ENCODE data around the gene GRID2IP.

Gene GRID2IP

GRCh38 chr7:6576024-6576866, 25.0 kb upstream of the GRID2IP start:
- ATAC-seq (replicated peaks; ENCODE audit: extremely low read depth, poor library complexity, severe bottlenecking) (no peak), DNase-seq (ENCODE audit: low spot score in 2 of 2) (no peak)
- H3K36me3 Mint-ChIP-seq (ENCODE audit: insufficient read depth): peaks cover 14% of the 10 kb centered on the region
- H3K27ac Mint-ChIP-seq (ENCODE audit: low read depth): no peak overlapping the region
- H3K4me1 Mint-ChIP-seq: peaks cover 15% of the 10 kb centered on the region
- no peaks in the 10 kb centered on the region for H3K9me3 Mint-ChIP-seq
- H3K4me3 Mint-ChIP-seq: peak overlapping the region; percentile 87
- peaks cover 10% of the 10 kb centered on the region for H3K27me3 Mint-ChIP-seq

GRCh38 chr7:6575281-6576023, 24.2 kb upstream of the GRID2IP start:
- Mint-ChIP-seq H3K9me3 (no peaks in the 10 kb centered on the region), H3K27ac (ENCODE audit: low read depth) (no peak overlapping the region), H3K4me1 (peaks cover 15% of the 10 kb centered on the region), H3K4me3 (peak overlapping the region; percentile 87), H3K36me3 (ENCODE audit: insufficient read depth) (peaks cover 11% of the 10 kb centered on the region), H3K27me3 (peaks cover 10% of the 10 kb centered on the region)
- DNase-seq (ENCODE audit: low spot score in 2 of 2): no peak
- ATAC-seq (replicated peaks; ENCODE audit: extremely low read depth, poor library complexity, severe bottlenecking): no peak

- DNase-seq (ENCODE audit: low spot score in 2 of 2): no peak
- ATAC-seq (replicated peaks; ENCODE audit: extremely low read depth, poor library complexity, severe bottlenecking): no peak
- Mint-ChIP-seq H3K9me3 (no peaks in the 10 kb centered on the region), H3K36me3 (ENCODE audit: insufficient read depth) (peaks cover 4% of the 10 kb centered on the region), H3K27ac (ENCODE audit: low read depth) (no peak overlapping the region), H3K27me3 (peaks cover 24% of the 10 kb centered on the region), H3K4me3 (no peak overlapping the region), H3K4me1 (no peaks in the 10 kb centered on the region)
Measured at GRCh38 chr7:6571160-6571779, 20.0 kb upstream of the GRID2IP start.

- Mint-ChIP-seq H3K27ac (ENCODE audit: low read depth) (no peak overlapping the region), H3K4me3 (no peak overlapping the region), H3K27me3 (peaks cover 28% of the 10 kb centered on the region), H3K9me3 (no peaks in the 10 kb centered on the region), H3K4me1 (no peaks in the 10 kb centered on the region), H3K36me3 (ENCODE audit: insufficient read depth) (peaks cover under 1% of the 10 kb centered on the region)
- ATAC-seq (replicated peaks; ENCODE audit: extremely low read depth, poor library complexity, severe bottlenecking) (no peak), DNase-seq (ENCODE audit: low spot score in 2 of 2) (no peak)
Measured at GRCh38 chr7:6567886-6568285, 16.6 kb upstream of the GRID2IP start.

- DNase-seq (ENCODE audit: low spot score in 2 of 2): no peak
- no peaks in the 10 kb centered on the region for H3K36me3 Mint-ChIP-seq (ENCODE audit: insufficient read depth)
- H3K4me1 Mint-ChIP-seq: no peaks in the 10 kb centered on the region
- H3K27me3 Mint-ChIP-seq: peaks cover 20% of the 10 kb centered on the region
- H3K27ac Mint-ChIP-seq (ENCODE audit: low read depth): peak overlapping the region; percentile 69
- H3K4me3 Mint-ChIP-seq: no peak overlapping the region
- ATAC-seq (replicated peaks; ENCODE audit: extremely low read depth, poor library complexity, severe bottlenecking): no peak
- no peaks in the 10 kb centered on the region for H3K9me3 Mint-ChIP-seq
Measured at GRCh38 chr7:6565655-6566054, 14.4 kb upstream of the GRID2IP start.

- H3K27ac Mint-ChIP-seq (ENCODE audit: low read depth): no peak overlapping the region
- ATAC-seq (replicated peaks; ENCODE audit: extremely low read depth, poor library complexity, severe bottlenecking) (no peak), DNase-seq (ENCODE audit: low spot score in 2 of 2) (no peak)
- H3K4me1 Mint-ChIP-seq: no peaks in the 10 kb centered on the region
- H3K4me3 Mint-ChIP-seq: no peak overlapping the region
- H3K9me3 Mint-ChIP-seq: no peaks in the 10 kb centered on the region
- H3K27me3 Mint-ChIP-seq: peaks cover 29% of the 10 kb centered on the region
- peaks cover 2% of the 10 kb centered on the region for H3K36me3 Mint-ChIP-seq (ENCODE audit: insufficient read depth)
Measured at GRCh38 chr7:6563936-6564770, 12.9 kb upstream of the GRID2IP start.

GRCh38 chr7:6562106-6562505, 10.8 kb upstream of the GRID2IP start:
- Mint-ChIP-seq H3K36me3 (ENCODE audit: insufficient read depth) (peaks cover 4% of the 10 kb centered on the region), H3K4me1 (no peaks in the 10 kb centered on the region), H3K27me3 (peaks cover 22% of the 10 kb centered on the region), H3K9me3 (no peaks in the 10 kb centered on the region), H3K27ac (ENCODE audit: low read depth) (no peak overlapping the region), H3K4me3 (no peak overlapping the region)
- no peak for DNase-seq (ENCODE audit: low spot score in 2 of 2)
- ATAC-seq (replicated peaks; ENCODE audit: extremely low read depth, poor library complexity, severe bottlenecking): no peak

- Mint-ChIP-seq H3K27ac (ENCODE audit: low read depth) (no peak overlapping the region), H3K4me3 (no peak overlapping the region)
- ATAC-seq (replicated peaks; ENCODE audit: extremely low read depth, poor library complexity, severe bottlenecking): no peak
Measured at GRCh38 chr7:6559896-6560295, 8.6 kb upstream of the GRID2IP start.

GRCh38 chr7:6558837-6559236, 7.6 kb upstream of the GRID2IP start:
- Mint-ChIP-seq H3K9me3 (no peaks in the 10 kb centered on the region), H3K27ac (ENCODE audit: low read depth) (no peak overlapping the region), H3K4me1 (peaks cover 4% of the 10 kb centered on the region), H3K36me3 (ENCODE audit: insufficient read depth) (peaks cover 4% of the 10 kb centered on the region), H3K27me3 (peaks cover 9% of the 10 kb centered on the region), H3K4me3 (no peak overlapping the region)
- no peak for ATAC-seq (replicated peaks; ENCODE audit: extremely low read depth, poor library complexity, severe bottlenecking)
- DNase-seq (ENCODE audit: low spot score in 2 of 2): no peak

More at GRCh38 chr7:6559896-6560295, 8.6 kb upstream of the GRID2IP start:
- Mint-ChIP-seq H3K9me3 (no peaks in the 10 kb centered on the region), H3K4me1 (peaks cover 2% of the 10 kb centered on the region), H3K36me3 (ENCODE audit: insufficient read depth) (peaks cover 4% of the 10 kb centered on the region), H3K27me3 (peaks cover 9% of the 10 kb centered on the region)
- no peak for DNase-seq (ENCODE audit: low spot score in 2 of 2)

- Mint-ChIP-seq H3K9me3 (no peaks in the 10 kb centered on the region), H3K27me3 (peaks cover 9% of the 10 kb centered on the region), H3K27ac (ENCODE audit: low read depth) (no peak overlapping the region), H3K4me3 (no peak overlapping the region), H3K36me3 (ENCODE audit: insufficient read depth) (peaks cover 4% of the 10 kb centered on the region), H3K4me1 (peaks cover 4% of the 10 kb centered on the region)
- ATAC-seq (replicated peaks; ENCODE audit: extremely low read depth, poor library complexity, severe bottlenecking) (no peak), DNase-seq (ENCODE audit: low spot score in 2 of 2) (no peak)
Measured at GRCh38 chr7:6556196-6556595, 4.9 kb upstream of the GRID2IP start.

GRCh38 chr7:6554848-6555247, 3.6 kb upstream of the GRID2IP start:
- DNase-seq (ENCODE audit: low spot score in 2 of 2): no peak
- no peak overlapping the region for H3K4me3 Mint-ChIP-seq
- peak overlapping the region; percentile 32 for H3K27ac Mint-ChIP-seq (ENCODE audit: low read depth)
- H3K36me3 Mint-ChIP-seq (ENCODE audit: insufficient read depth): peaks cover 2% of the 10 kb centered on the region
- ATAC-seq (replicated peaks; ENCODE audit: extremely low read depth, poor library complexity, severe bottlenecking): no peak
- H3K27me3 Mint-ChIP-seq: peaks cover 5% of the 10 kb centered on the region
- H3K4me1 Mint-ChIP-seq: peaks cover 4% of the 10 kb centered on the region
- H3K9me3 Mint-ChIP-seq: no peaks in the 10 kb centered on the region

GRCh38 chr7:6553448-6554044, 2.3 kb upstream of the GRID2IP start:
- no peaks in the 10 kb centered on the region for H3K9me3 Mint-ChIP-seq
- ATAC-seq (replicated peaks; ENCODE audit: extremely low read depth, poor library complexity, severe bottlenecking) (no peak), DNase-seq (ENCODE audit: low spot score in 2 of 2) (no peak)
- H3K36me3 Mint-ChIP-seq (ENCODE audit: insufficient read depth): peaks cover 2% of the 10 kb centered on the region
- H3K4me1 Mint-ChIP-seq: peaks cover 4% of the 10 kb centered on the region
- no peak overlapping the region for H3K4me3 Mint-ChIP-seq
- H3K27ac Mint-ChIP-seq (ENCODE audit: low read depth): no peak overlapping the region
- H3K27me3 Mint-ChIP-seq: no peaks in the 10 kb centered on the region

Measured in central memory CD8-positive, alpha-beta T cell (primary cell).